Endothelial cell of umbilical vein (primary cell): Measurements from ENCODE around the gene FLT3. TPM values are rescaled to one million over a fixed set of nuclear protein-coding genes. Genes with fewer than 3 reads are reported as not detected.

Source experiments
- BruUV-seq: library from RNA; stranded (reverse); fragments of 400-500 nt; replicated peaks from 2 replicates; lab custom pipeline; 2021; lab: Mats Ljungman, UMichigan
- CTCF ChIA-PET: fragments of 300-600, 350-600 bp; sonication (Branson Sonifier 250); formaldehyde crosslinking; loops from one replicate; lab custom pipeline; 2021; ENCODE audit warnings: antibody characterized with exemption, inconsistent platforms; lab: Charles Lee
- POLR2A ChIA-PET: fragments of 300-600, 350-600 bp; sonication (Branson Sonifier 250); formaldehyde crosslinking; loops from one replicate; lab custom pipeline; 2021; ENCODE audit warnings: antibody characterized with exemption, inconsistent platforms; lab: Charles Lee
- DNase-seq: peaks from one replicate; pipeline ENCODE4 v3.0.0-alpha.2; 2011; ENCODE audit warnings: low read depth, low spot score
- FAIRE-seq: peaks from 2 replicates; lab custom pipeline; 2011; peaks lifted over from hg19 to GRCh38; lab: Jason Lieb, UNC
- H2AFZ ChIP-seq: 2 replicates; pipeline ENCODE4 v1.6.0; 2012; ENCODE audit warnings: low read depth, low read length, control low read depth, inconsistent platforms
- H3K27ac ChIP-seq: 2 replicates; pipeline ENCODE4 v1.5.1; 2011; ENCODE audit warnings: low read depth, mild to moderate bottlenecking, control low read depth, low read length, moderate library complexity; ENCODE audit not compliant: insufficient read depth
- H3K27me3 ChIP-seq, 2 experiments: 2 replicates each; pipeline versions ENCODE4 v1.6.0 to v1.6.1; 2011; ENCODE audit warnings: low read length in 2 of 2, mixed read lengths in 1 of 2; ENCODE audit not compliant: control insufficient read depth in 2 of 2, insufficient read depth in 2 of 2
- H3K36me3 ChIP-seq, 2 experiments: 2 replicates in 1 of 2; 3 replicates in 1 of 2; pipeline ENCODE4 v1.5.1; 2011; ENCODE audit warnings: low read length in 2 of 2, mild to moderate bottlenecking in 1 of 2, moderate library complexity in 1 of 2; ENCODE audit not compliant: control insufficient read depth in 2 of 2, insufficient read depth in 2 of 2; ENCODE audit errors: extremely low read depth in 1 of 2
- H3K4me1 ChIP-seq: 3 replicates; pipeline ENCODE4 v1.5.1; 2011; ENCODE audit warnings: mild to moderate bottlenecking, low read length; ENCODE audit not compliant: control insufficient read depth, insufficient read depth; ENCODE audit errors: extremely low read depth
- H3K4me2 ChIP-seq: 2 replicates; pipeline ENCODE4 v1.6.1; 2011; ENCODE audit warnings: low read length, control low read depth, mixed read lengths; ENCODE audit not compliant: insufficient read depth
- H3K4me3 ChIP-seq, 3 experiments: fragments of 200-600 bp in 1 of 3; sonication (generic), shearing (Covaris generic) in 1 of 3; replicated peaks in 1 of 3; 2 replicates each; pipeline ENCODE4 v1.5.1; 2011 to 2016; ENCODE audit warnings: control low read depth in 3 of 3, low read length in 3 of 3, mild to moderate bottlenecking in 2 of 3, inconsistent platforms in 1 of 3, low read depth in 1 of 3, moderate library complexity in 1 of 3; ENCODE audit not compliant: insufficient read depth in 1 of 3
- H3K79me2 ChIP-seq: 2 replicates; pipeline ENCODE4 v1.6.0; 2012; ENCODE audit warnings: low read length, inconsistent platforms; ENCODE audit not compliant: control insufficient read depth, insufficient read depth
- H3K9ac ChIP-seq: replicated peaks from 2 replicates; pipeline ENCODE3; 2011; ENCODE audit warnings: low read length, control low read depth; ENCODE audit not compliant: insufficient read depth; ENCODE audit errors: extremely low read depth
- H3K9me1 ChIP-seq: replicated peaks from 3 replicates; pipeline ENCODE4 v1.6.0; 2011; ENCODE audit warnings: mild to moderate bottlenecking, low read length; ENCODE audit not compliant: control insufficient read depth, insufficient read depth; ENCODE audit errors: extremely low read depth
- H3K9me3 ChIP-seq: replicated peaks from 2 replicates; pipeline ENCODE4 v1.5.1; 2012; ENCODE audit warnings: low read length, inconsistent platforms; ENCODE audit not compliant: control insufficient read depth, insufficient read depth
- H4K20me1 ChIP-seq: replicated peaks from 2 replicates; pipeline ENCODE3; 2011; ENCODE audit warnings: mild to moderate bottlenecking, low read length; ENCODE audit not compliant: control insufficient read depth, insufficient read depth; ENCODE audit errors: extremely low read depth
- CTCF ChIP-seq, 2 donors: IDR thresholded peaks; 1 replicate in 1 of 2; 2 replicates in 1 of 2; pipeline ENCODE4 v1.5.1; 2011; ENCODE audit warnings: low read length in 2 of 2, mild to moderate bottlenecking in 2 of 2, moderate library complexity in 2 of 2, control low read depth in 1 of 2, inconsistent platforms in 1 of 2, low read depth in 1 of 2; ENCODE audit not compliant: insufficient read depth in 1 of 2; ENCODE audit errors: extremely low read depth in 1 of 2
- EZH2 ChIP-seq: IDR thresholded peaks from 2 replicates; pipeline ENCODE4 v1.6.1; 2012; ENCODE audit warnings: borderline replicate concordance, low read depth, mild to moderate bottlenecking, moderate library complexity, low read length, inconsistent platforms; ENCODE audit not compliant: severe bottlenecking
- FOS ChIP-seq: IDR thresholded peaks from 2 replicates; pipeline ENCODE4 v1.6.1; 2011; ENCODE audit warnings: mild to moderate bottlenecking, low read length, moderate library complexity, borderline replicate concordance; ENCODE audit not compliant: insufficient read depth
- GATA2 ChIP-seq: IDR thresholded peaks from 2 replicates; pipeline ENCODE4 v1.7.0; 2011; ENCODE audit warnings: low read depth, mild to moderate bottlenecking, moderate library complexity, mixed read lengths, low read length; ENCODE audit not compliant: insufficient read length, insufficient read depth
- JUN ChIP-seq: IDR thresholded peaks from 2 replicates; pipeline ENCODE4 v1.6.1; 2011; ENCODE audit warnings: borderline replicate concordance, low read depth; ENCODE audit not compliant: insufficient read length, insufficient read depth
- MAX ChIP-seq: IDR thresholded peaks from 2 replicates; pipeline ENCODE4 v1.6.1; 2011; ENCODE audit not compliant: insufficient read depth, insufficient read length
- MYC ChIP-seq: IDR thresholded peaks from one replicate; pipeline ENCODE4 v1.6.1; 2011; ENCODE audit warnings: mild to moderate bottlenecking, low read depth, low read length
- POLR2A ChIP-seq: IDR thresholded peaks from 2 replicates; pipeline ENCODE4 v1.6.1; 2012; ENCODE audit warnings: low read depth, mild to moderate bottlenecking, control low read depth, low read length
- POLR2AphosphoS5 ChIP-seq: IDR thresholded peaks from 2 replicates; pipeline ENCODE4 v1.6.1; 2012; ENCODE audit warnings: low read depth, mild to moderate bottlenecking, control low read depth, low read length, moderate library complexity; ENCODE audit not compliant: insufficient read depth
- dilution Hi-C: fragments of 300-500 bp; cut with MboI; formaldehyde crosslinking; loops from one replicate; pipeline ENCODE4 v1.15.0; 2019; ENCODE audit warnings: low sequenced_read_pairs; ENCODE audit not compliant: extremely low pct_ligation_motif_present
- intact Hi-C: fragments of 100-400 bp; cut with micrococcal nuclease; formaldehyde crosslinking; loops from one replicate; pipeline ENCODE4 v1.10.0; 2022
- polyA plus RNA-seq, 4 experiments: library from polyadenylated mRNA; depleted of rRNA in 3 of 4; stranded (reverse) in 3 of 4; unstranded in 1 of 4; fragments of >200 nt; gene quantifications; 2 replicates each; pipeline versions ENCODE4 v1.2.1 to v1.2.3, GENCODE V29; 2011 to 2012; ENCODE audit warnings: missing spikeins in 1 of 4
- total RNA-seq: library from RNA; stranded (reverse); gene quantifications from 2 replicates; pipeline ENCODE4 v1.2.3, GENCODE V29; 2021

Gene FLT3
- total and polyA plus RNA-seq, 2 donors (not counting 3 experiments of a cell fraction or from before 2014, with no cell fraction given), result 0.03 TPM; not detected in 1

GRCh38 chr13:28138012-28138755 is 37.8 kb upstream of the FLT3 start, which contains the start of gene PAN3:
Gene PAN3, plus strand, starts transcription at chr13:28138545. Its CDS starts 113 bp downstream, at chr13:28138658.
- intact Hi-C loops (loop anchor here (2.0 to 10.0 kb wide), 4 partner anchors 121 to 499 kb away; partner anchors contain the start of gene FLT1), dilution Hi-C loops (no loop called here)
- DNase-seq (peak; percentile 92), FAIRE-seq (peak; percentile 77)
- H3K4me3 ChIP-seq, result peak within 1 kb of the TSS; percentile 78 to 100 (median 99)
- no peaks in the 10 kb centered on the region for H3K9me1 ChIP-seq
- H3K27me3 ChIP-seq, result no peaks in the 10 kb centered on the region
- TF ChIP-seq MAX (no peak), EZH2 (no peak), GATA2 (no peak), CTCF (IDR thresholded peaks at IDR 0.05; ENCODE audit: extremely low read depth in 1 of 2, insufficient read depth in 1 of 2, low read depth in 1 of 2, low read length in 2 of 2) (no peak), MYC (no peak), POLR2AphosphoS5 (peak; percentile 82), POLR2A (peak; percentile 91), FOS (no peak), JUN (no peak)
- ChIA-PET CTCF (interaction anchor here (0.6 to 1.5 kb wide), 3 partner anchors 140 to 658 kb away, joined by 3 to 7 read pairs (median 3); no protein-coding TSS in a partner anchor), POLR2A (interaction anchor here (0.7 kb wide), 2 partner anchors 52 to 299 kb away, joined by 3 to 4 read pairs; no protein-coding TSS in a partner anchor)
- peak within 1 kb of the TSS; percentile 98 for H3K9ac ChIP-seq
- peaks cover 47% of the 10 kb centered on the region for H3K79me2 ChIP-seq
- peak within 1 kb of the TSS; percentile 97 for H2AFZ ChIP-seq
- peak within 1 kb of the TSS; percentile 100 for H3K4me2 ChIP-seq
- H3K9me3 ChIP-seq, result no peaks in the 10 kb centered on the region
- peaks cover 20% of the 10 kb centered on the region for H3K4me1 ChIP-seq
- no TSS peak for BruUV-seq
- no peaks in the 10 kb centered on the region for H3K36me3 ChIP-seq
- peaks cover 4% of the 10 kb centered on the region for H4K20me1 ChIP-seq
- H3K27ac ChIP-seq, result peak within 1 kb of the TSS; percentile 93
